ENCODE results near the gene SLC12A1. TPM values are rescaled to one million over a fixed set of nuclear protein-coding genes. Genes with fewer than 3 reads are reported as not detected.

Gene SLC12A1
- polyA plus RNA-seq, 1 of the 3 experiments (the other 2 are of a cell fraction): not detected

GRCh38 chr15:48176112-48176511, 30.0 kb upstream of the SLC12A1 start:
- Histone ChIP-seq H3K4me1 (ENCODE audit: control insufficient read depth in 1 of 2, insufficient read depth in 2 of 2, low read depth in 1 of 2, low read length in 1 of 2) (peaks cover 5 to 8% of the 10 kb centered on the region in 2 experiments; a peak in 3 of 4 replicates), H2AFZ (ENCODE audit: low read depth) (0 out of 2 replicates have a peak overlapping the region, but pooled peaks have one; percentile 95), H3K9me3 (0 out of 2 replicates have a peak, but pooled peaks cover 3% of the 10 kb centered on the region), H3K9ac (peak overlapping the region; percentile 89; the same call in 1 of the 2 replicates), H3K4me3 (ENCODE audit: low read depth in 2 of 2, low read length in 1 of 2) (peak overlapping the region; percentile 61 to 82), H3F3A (replicated peaks; ENCODE audit: insufficient read depth) (peaks cover 3% of the 10 kb centered on the region), H3K36me3 (replicated peaks in 1 of 2; ENCODE audit: control insufficient read depth in 1 of 2, insufficient read depth in 2 of 2, low read length in 1 of 2) (peaks cover 9 to 11% of the 10 kb centered on the region in 2 experiments), H3K4me2 (peak overlapping the region; percentile 74), H3K79me2 (ENCODE audit: insufficient read depth) (peaks cover 62% of the 10 kb centered on the region), H3K9me2 (no peaks in the 10 kb centered on the region), H4K20me1 (ENCODE audit: insufficient read depth) (no peaks in the 10 kb centered on the region), H3K27me3 (ENCODE audit: insufficient read depth) (no peaks in the 10 kb centered on the region), H3K27ac (ENCODE audit: low read depth in 2 of 2, low read length in 1 of 2) (peak overlapping the region; percentile 74 to 93; a peak in 3 of 4 replicates)
- ChIA-PET CTCF (interaction anchor here (0.6 kb wide), 1 partner anchor 29 kb away, joined by 3 read pairs; no protein-coding TSS in a partner anchor), POLR2A (no interaction called here)
- WGBS (ENCODE audit: low lambda C conversion rate): 18% methylated on average over 4 of the region's 4 CpGs
- no peak for DNase-seq
- TF ChIP-seq NFIC (IDR thresholded peaks at IDR 0.05; ENCODE audit: borderline replicate concordance): 0 out of 2 replicates have a peak, but pooled peaks have one; percentile 40
- TF ChIP-seq USF2 (IDR thresholded peaks at IDR 0.05; ENCODE audit: borderline replicate concordance, low read depth, low read length): no peak
- no peak for TF ChIP-seq MEF2A (IDR thresholded peaks at IDR 0.05; ENCODE audit: borderline replicate concordance, low read depth)
- TF ChIP-seq ELF1 (IDR thresholded peaks at IDR 0.05): no peak
- TF ChIP-seq EZH2phosphoT487 (IDR thresholded peaks at IDR 0.05; ENCODE audit: borderline replicate concordance, low read depth): no peak
- TF ChIP-seq FOSL2 (IDR thresholded peaks at IDR 0.05; ENCODE audit: borderline replicate concordance, low read depth): peak; percentile 58; the same call in 1 of the 2 replicates
- TF ChIP-seq GATA2 (CRISPR knock-in tag; IDR thresholded peaks at IDR 0.05): no peak
- TF ChIP-seq FOXJ3 (CRISPR knock-in tag; IDR thresholded peaks at IDR 0.05): no peak
- peak; percentile 35; the same call in 1 of the 2 replicates for TF ChIP-seq JUND (IDR thresholded peaks at IDR 0.05)
- TF ChIP-seq, protein P1, sequence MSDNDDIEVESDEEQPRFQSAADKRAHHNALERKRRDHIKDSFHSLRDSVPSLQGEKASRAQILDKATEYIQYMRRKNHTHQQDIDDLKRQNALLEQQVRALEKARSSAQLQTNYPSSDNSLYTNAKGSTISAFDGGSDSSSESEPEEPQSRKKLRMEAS (IDR thresholded peaks at IDR 0.05; ENCODE audit: low read depth): no peak
- no peak for TF ChIP-seq RXRA (IDR thresholded peaks at IDR 0.05; ENCODE audit: borderline replicate concordance, low read depth)
- TF ChIP-seq SMC3 (IDR thresholded peaks at IDR 0.05; ENCODE audit: low read depth, low read length): no peak
- no peak for TF ChIP-seq FOXM1 (IDR thresholded peaks at IDR 0.05; ENCODE audit: low read depth)
- TF ChIP-seq POLR2AphosphoS5 (IDR thresholded peaks at IDR 0.05; ENCODE audit: low read depth, low read length): no peak
- TF ChIP-seq, protein P2, sequence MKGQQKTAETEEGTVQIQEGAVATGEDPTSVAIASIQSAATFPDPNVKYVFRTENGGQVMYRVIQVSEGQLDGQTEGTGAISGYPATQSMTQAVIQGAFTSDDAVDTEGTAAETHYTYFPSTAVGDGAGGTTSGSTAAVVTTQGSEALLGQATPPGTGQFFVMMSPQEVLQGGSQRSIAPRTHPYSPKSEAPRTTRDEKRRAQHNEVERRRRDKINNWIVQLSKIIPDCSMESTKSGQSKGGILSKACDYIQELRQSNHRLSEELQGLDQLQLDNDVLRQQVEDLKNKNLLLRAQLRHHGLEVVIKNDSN (IDR thresholded peaks at IDR 0.05; ENCODE audit: borderline replicate concordance, low read depth): no peak
- no peak for TF ChIP-seq ZBTB33 (IDR thresholded peaks at IDR 0.05; ENCODE audit: borderline replicate concordance, low read depth)
